ENCODE results near the gene CMBL.
"Not testable (repeated sequence)": the region's sequence is repeated elsewhere in the genome, so short reads cannot be mapped to it uniquely, and the experiment has no call there.

The CMBL gene

GRCh38 chr5:10286162-10286861 is 21.4 kb downstream of the CMBL start:
- 100% methylated on average over 5 of the region's 6 CpGs for WGBS (ENCODE audit: insufficient coverage)
- no peak for DNase-seq

GRCh38 chr5:10285362-10285761 is 22.3 kb downstream of the CMBL start:
- H3K4me3 ChIP-seq (ENCODE audit: control insufficient read depth in 1 of 7, extremely low read depth in 1 of 7, insufficient read depth in 4 of 7, low read depth in 2 of 7, low read length in 6 of 7); H3K27me3 ChIP-seq (replicated peaks in 2 of 5; ENCODE audit: control insufficient read depth in 4 of 5, insufficient read depth in 5 of 5, low read length in 4 of 5); H3K27ac ChIP-seq (ENCODE audit: insufficient read depth in 1 of 2, low read depth in 1 of 2, low read length in 2 of 2, poor library complexity in 1 of 2, severe bottlenecking in 2 of 2); H3K9me3 ChIP-seq (ENCODE audit: control extremely low read depth in 1 of 5, control insufficient read depth in 4 of 5, insufficient read depth in 2 of 5, low read depth in 1 of 5, low read length in 4 of 5); DNase-seq; H3K4me1 ChIP-seq (ENCODE audit: control extremely low read depth in 1 of 4, control insufficient read depth in 4 of 4, insufficient read depth in 4 of 4, low read length in 3 of 4): not testable (repeated sequence)
- 96% methylated on average over 6 of the region's 8 CpGs for WGBS (ENCODE audit: insufficient coverage)
- peaks cover 6 to 29% (median 19%) of the 10 kb centered on the region in 4 experiments for H3K36me3 ChIP-seq (ENCODE audit: control insufficient read depth in 4 of 4, insufficient read depth in 4 of 4, low read length in 3 of 4)
- POLR2A ChIA-PET = interaction anchor here (0.6 kb wide), 1 partner anchor 113 kb away, joined by 4 read pairs; no protein-coding TSS in a partner anchor
- CTCF ChIA-PET = interaction anchor here (0.8 to 8.9 kb wide), 6 partner anchors 18 to 139 kb away, joined by 3 to 67 read pairs (median 6); no protein-coding TSS in a partner anchor

More at GRCh38 chr5:10286162-10286861, 21.4 kb downstream of the CMBL start:
- peaks cover 6 to 30% (median 20%) of the 10 kb centered on the region in 4 experiments for H3K36me3 ChIP-seq (ENCODE audit: control insufficient read depth in 4 of 4, insufficient read depth in 4 of 4, low read length in 3 of 4)
- peaks cover 0 to 7% (median 2%) of the 10 kb centered on the region in 4 experiments for H3K4me1 ChIP-seq (ENCODE audit: control extremely low read depth in 1 of 4, control insufficient read depth in 4 of 4, insufficient read depth in 4 of 4, low read length in 3 of 4)
- no peaks in the 10 kb centered on the region for H3K27me3 ChIP-seq (replicated peaks in 2 of 5; ENCODE audit: control insufficient read depth in 4 of 5, insufficient read depth in 5 of 5, low read length in 4 of 5)
- ChIA-PET CTCF (interaction anchor here (0.7 to 8.9 kb wide), 6 partner anchors 19 to 138 kb away, joined by 3 to 67 read pairs (median 4); no protein-coding TSS in a partner anchor), POLR2A (no interaction called here)
- no peak overlapping the region for H3K27ac ChIP-seq (ENCODE audit: insufficient read depth in 1 of 2, low read depth in 1 of 2, low read length in 2 of 2, poor library complexity in 1 of 2, severe bottlenecking in 2 of 2)
- H3K9me3 ChIP-seq (ENCODE audit: control extremely low read depth in 1 of 5, control insufficient read depth in 4 of 5, insufficient read depth in 2 of 5, low read depth in 1 of 5, low read length in 4 of 5) = no peaks in the 10 kb centered on the region
- H3K4me3 ChIP-seq (ENCODE audit: control insufficient read depth in 1 of 7, extremely low read depth in 1 of 7, insufficient read depth in 4 of 7, low read depth in 2 of 7, low read length in 6 of 7) = no peak overlapping the region

GRCh38 chr5:10283927-10284635 is 23.6 kb downstream of the CMBL start:
- POLR2A ChIA-PET = no interaction called here
- Histone ChIP-seq H3K27ac (ENCODE audit: insufficient read depth in 1 of 2, low read depth in 1 of 2, low read length in 2 of 2, poor library complexity in 1 of 2, severe bottlenecking in 2 of 2) (no peak overlapping the region), H3K9me3 (ENCODE audit: control extremely low read depth in 1 of 5, control insufficient read depth in 4 of 5, insufficient read depth in 2 of 5, low read depth in 1 of 5, low read length in 4 of 5) (no peaks in the 10 kb centered on the region), H3K27me3 (replicated peaks in 2 of 5; ENCODE audit: control insufficient read depth in 4 of 5, insufficient read depth in 5 of 5, low read length in 4 of 5) (no peaks in the 10 kb centered on the region), H3K4me3 (ENCODE audit: control insufficient read depth in 1 of 7, extremely low read depth in 1 of 7, insufficient read depth in 4 of 7, low read depth in 2 of 7, low read length in 6 of 7) (no peak overlapping the region), H3K36me3 (ENCODE audit: control insufficient read depth in 4 of 4, insufficient read depth in 4 of 4, low read length in 3 of 4) (peaks cover 3 to 22% (median 16%) of the 10 kb centered on the region in 4 experiments), H3K4me1 (ENCODE audit: control extremely low read depth in 1 of 4, control insufficient read depth in 4 of 4, insufficient read depth in 4 of 4, low read length in 3 of 4) (peaks cover 0 to 7% (median 2%) of the 10 kb centered on the region in 4 experiments)
- CTCF ChIA-PET = interaction anchor here (0.6 to 8.9 kb wide), 30 partner anchors 11 to 892 kb away, joined by 3 to 67 read pairs (median 5); partner anchors contain the start of genes ATPSCKMT, CCT5 and MARCHF6
- WGBS (ENCODE audit: insufficient coverage) = 29% methylated on average over 16 of the region's 17 CpGs
- DNase-seq = peak; percentile 66 to 80 (median 73)

DNA sequence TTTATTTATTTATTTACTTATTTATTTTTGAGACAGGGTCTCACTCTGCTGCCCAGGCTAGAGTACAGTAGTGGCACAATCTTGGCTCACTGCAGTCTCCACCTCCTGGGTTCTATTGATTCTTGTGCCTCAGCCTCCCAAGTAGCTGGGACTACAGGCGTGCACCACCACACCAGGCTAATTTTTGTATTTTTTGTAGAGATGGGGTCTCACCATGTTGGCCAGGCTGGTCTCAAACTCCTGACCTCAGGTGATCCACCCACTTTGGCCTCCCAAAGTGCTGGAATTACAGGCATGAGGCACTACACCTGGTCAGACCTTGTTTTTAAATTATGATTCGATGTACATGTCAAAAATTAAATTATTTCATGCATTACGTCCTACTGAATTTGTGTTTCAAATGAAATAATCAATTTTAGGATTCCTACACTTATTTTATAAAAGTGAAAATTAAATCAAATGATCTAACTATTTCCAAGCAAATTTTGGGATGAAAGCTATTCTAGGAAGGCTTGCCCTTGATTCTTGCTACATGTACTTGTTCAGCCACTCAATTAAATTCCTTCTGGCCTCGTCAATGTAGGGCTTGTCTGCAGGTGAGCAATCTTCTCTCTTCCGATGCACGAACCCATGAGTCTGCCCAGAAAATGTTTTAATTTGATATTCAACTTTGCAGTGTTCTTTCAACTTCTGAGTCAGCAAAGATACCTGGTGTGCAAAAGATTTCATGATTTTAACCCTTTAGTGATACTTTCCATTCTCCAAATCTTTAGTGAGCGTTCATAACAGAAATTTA is 27.6 kb downstream of the CMBL start:
- H3K27me3 ChIP-seq (replicated peaks in 2 of 5; ENCODE audit: control insufficient read depth in 4 of 5, insufficient read depth in 5 of 5, low read length in 4 of 5) = no peaks in the 10 kb centered on the region
- H3K36me3 ChIP-seq (ENCODE audit: control insufficient read depth in 4 of 4, insufficient read depth in 4 of 4, low read length in 3 of 4) = peaks cover 2 to 8% (median 4%) of the 10 kb centered on the region in 4 experiments
- peaks cover 0 to 10% (median 4%) of the 10 kb centered on the region in 4 experiments for H3K4me1 ChIP-seq (ENCODE audit: control extremely low read depth in 1 of 4, control insufficient read depth in 4 of 4, insufficient read depth in 4 of 4, low read length in 3 of 4)
- ChIA-PET POLR2A (no interaction called here), CTCF (interaction anchor here (1.1 to 8.9 kb wide), 6 partner anchors 13 to 144 kb away, joined by 3 to 67 read pairs (median 6); no protein-coding TSS in a partner anchor)
- H3K9me3 ChIP-seq (ENCODE audit: control extremely low read depth in 1 of 5, control insufficient read depth in 4 of 5, insufficient read depth in 2 of 5, low read depth in 1 of 5, low read length in 4 of 5) = no peaks in the 10 kb centered on the region
- no peak overlapping the region for H3K4me3 ChIP-seq (ENCODE audit: control insufficient read depth in 1 of 7, extremely low read depth in 1 of 7, insufficient read depth in 4 of 7, low read depth in 2 of 7, low read length in 6 of 7)
- no peak overlapping the region for H3K27ac ChIP-seq (ENCODE audit: insufficient read depth in 1 of 2, low read depth in 1 of 2, low read length in 2 of 2, poor library complexity in 1 of 2, severe bottlenecking in 2 of 2)
- no peak for DNase-seq
- WGBS (ENCODE audit: insufficient coverage) = 98% methylated on average over 4 of the region's 7 CpGs

DNA sequence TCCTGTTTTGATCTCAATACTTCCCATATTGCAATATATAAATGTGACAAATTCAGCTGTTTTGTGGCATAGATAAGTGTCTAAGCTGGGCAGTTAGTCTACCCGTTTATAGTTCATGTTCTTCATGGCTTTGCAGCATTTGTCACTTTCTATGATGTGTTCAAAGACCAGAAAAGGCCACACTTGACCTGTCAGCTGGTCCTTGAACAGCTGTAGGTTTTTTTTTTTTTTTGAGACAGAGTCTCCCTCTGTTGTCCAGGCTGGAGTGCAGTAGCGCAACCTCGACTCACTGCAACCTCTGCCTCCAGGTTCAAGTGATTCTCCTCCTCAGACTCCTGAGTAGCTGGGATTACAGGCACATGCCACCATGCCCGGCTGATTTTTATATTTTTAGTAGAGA is 28.4 kb downstream of the CMBL start:
- 100% methylated on average over 3 of the region's 4 CpGs for WGBS (ENCODE audit: insufficient coverage)
- Histone ChIP-seq H3K27me3 (replicated peaks in 2 of 5; ENCODE audit: control insufficient read depth in 4 of 5, insufficient read depth in 5 of 5, low read length in 4 of 5) (no peaks in the 10 kb centered on the region), H3K36me3 (ENCODE audit: control insufficient read depth in 4 of 4, insufficient read depth in 4 of 4, low read length in 3 of 4) (peaks cover 2 to 8% (median 4%) of the 10 kb centered on the region in 4 experiments), H3K27ac (ENCODE audit: insufficient read depth in 1 of 2, low read depth in 1 of 2, low read length in 2 of 2, poor library complexity in 1 of 2, severe bottlenecking in 2 of 2) (no peak overlapping the region), H3K4me3 (ENCODE audit: control insufficient read depth in 1 of 7, extremely low read depth in 1 of 7, insufficient read depth in 4 of 7, low read depth in 2 of 7, low read length in 6 of 7) (no peak overlapping the region), H3K9me3 (ENCODE audit: control extremely low read depth in 1 of 5, control insufficient read depth in 4 of 5, insufficient read depth in 2 of 5, low read depth in 1 of 5, low read length in 4 of 5) (no peaks in the 10 kb centered on the region), H3K4me1 (ENCODE audit: control extremely low read depth in 1 of 4, control insufficient read depth in 4 of 4, insufficient read depth in 4 of 4, low read length in 3 of 4) (peaks cover 0 to 10% (median 4%) of the 10 kb centered on the region in 4 experiments)
- no peak for DNase-seq
- ChIA-PET POLR2A (no interaction called here), CTCF (interaction anchor here (1.1 to 8.9 kb wide), 3 partner anchors 14 to 145 kb away, joined by 4 to 67 read pairs (median 5); no protein-coding TSS in a partner anchor)

DNA sequence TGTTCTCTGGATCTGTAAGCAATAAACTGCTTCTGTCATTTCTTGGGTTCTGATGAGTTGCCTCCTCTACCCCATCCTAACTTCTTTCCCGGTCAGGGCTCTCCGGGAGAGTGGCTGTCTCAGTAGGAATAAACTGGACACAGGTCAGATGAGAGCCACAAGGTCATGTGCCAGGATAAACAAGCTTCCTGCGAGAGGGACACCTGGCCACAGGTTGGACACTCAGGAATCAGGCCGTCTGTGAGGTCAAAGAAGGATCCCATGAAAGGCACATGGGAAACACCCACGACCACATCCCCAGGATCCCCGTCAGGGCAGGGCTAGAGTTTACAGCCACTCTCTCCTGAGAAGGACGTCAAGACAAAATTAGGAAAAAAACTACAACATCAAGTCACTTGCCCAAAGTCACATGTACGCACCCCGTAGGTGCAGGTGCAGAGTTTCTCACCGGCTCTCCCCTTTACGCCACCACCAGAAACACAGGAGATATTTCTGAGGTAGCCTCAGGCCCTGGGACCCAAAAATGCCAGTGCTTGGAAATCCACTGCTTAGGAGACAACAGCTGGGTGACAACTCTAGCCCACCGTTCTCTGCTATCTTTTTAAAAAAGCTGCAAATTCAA is 28.9 kb downstream of the CMBL start:
- no peaks in the 10 kb centered on the region for H3K9me3 ChIP-seq (ENCODE audit: control extremely low read depth in 1 of 5, control insufficient read depth in 4 of 5, insufficient read depth in 2 of 5, low read depth in 1 of 5, low read length in 4 of 5)
- DNase-seq = no peak
- H3K36me3 ChIP-seq (ENCODE audit: control insufficient read depth in 4 of 4, insufficient read depth in 4 of 4, low read length in 3 of 4) = peaks cover 2 to 8% (median 4%) of the 10 kb centered on the region in 4 experiments
- H3K27me3 ChIP-seq (replicated peaks in 2 of 5; ENCODE audit: control insufficient read depth in 4 of 5, insufficient read depth in 5 of 5, low read length in 4 of 5) = no peaks in the 10 kb centered on the region
- H3K4me1 ChIP-seq (ENCODE audit: control extremely low read depth in 1 of 4, control insufficient read depth in 4 of 4, insufficient read depth in 4 of 4, low read length in 3 of 4) = peaks cover 0 to 10% (median 4%) of the 10 kb centered on the region in 4 experiments
- 99% methylated on average over 10 of the region's 12 CpGs for WGBS (ENCODE audit: insufficient coverage)
- no peak overlapping the region for H3K27ac ChIP-seq (ENCODE audit: insufficient read depth in 1 of 2, low read depth in 1 of 2, low read length in 2 of 2, poor library complexity in 1 of 2, severe bottlenecking in 2 of 2)
- no peak overlapping the region for H3K4me3 ChIP-seq (ENCODE audit: control insufficient read depth in 1 of 7, extremely low read depth in 1 of 7, insufficient read depth in 4 of 7, low read depth in 2 of 7, low read length in 6 of 7)
- ChIA-PET POLR2A (no interaction called here), CTCF (interaction anchor here (1.0 to 1.5 kb wide), 3 partner anchors 20 to 93 kb away, joined by 3 to 4 read pairs (median 4); no protein-coding TSS in a partner anchor)

Data from common myeloid progenitor, CD34-positive (primary cell).